Renal pelvis (tissue), 4 donors: Measurements from ENCODE around the gene NEU4. TPM values are rescaled to one million over a fixed set of nuclear protein-coding genes. Genes with fewer than 3 reads are reported as not detected.
A peak's percentile ranks its signal among the peaks of the same experiment; 100 is the strongest.

ENCODE experiments used
- DNase-seq: peaks from one replicate; pipeline ENCODE4 v3.0.0-alpha.2; 2013
- polyA plus RNA-seq, 3 donors: library from polyadenylated mRNA; unstranded; fragments of 120-200 nt; gene quantifications; one replicate each; pipeline ENCODE4 v1.2.1, GENCODE V29; 2013; ENCODE audit not compliant: insufficient read length in 3 of 3

NEU4 gene
- polyA plus RNA-seq, 3 donors, result 1.9 to 2.5 (median 2.5) TPM

DNA sequence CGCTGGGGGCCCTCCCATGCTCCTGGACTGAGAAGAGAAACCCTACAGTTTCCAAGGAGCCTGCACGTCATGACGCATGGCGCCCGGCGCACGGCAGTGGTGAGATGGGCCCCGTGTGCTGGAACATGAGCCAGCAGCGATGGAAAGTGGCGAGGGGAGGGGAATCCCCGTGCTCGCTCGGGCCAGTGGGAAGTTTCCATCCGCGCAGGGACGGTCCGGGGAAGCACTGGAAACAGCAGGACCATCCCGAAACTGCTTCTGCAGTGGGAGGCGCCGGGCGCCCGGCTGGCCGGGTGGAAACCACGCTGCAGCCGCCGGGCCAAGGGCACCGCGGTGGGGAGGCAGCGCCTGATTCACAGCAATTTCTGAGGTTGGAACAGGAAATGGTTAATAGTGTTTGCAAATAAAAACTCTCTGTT lies 54.6 kb downstream of the NEU4 start:
- no peak for DNase-seq

DNA sequence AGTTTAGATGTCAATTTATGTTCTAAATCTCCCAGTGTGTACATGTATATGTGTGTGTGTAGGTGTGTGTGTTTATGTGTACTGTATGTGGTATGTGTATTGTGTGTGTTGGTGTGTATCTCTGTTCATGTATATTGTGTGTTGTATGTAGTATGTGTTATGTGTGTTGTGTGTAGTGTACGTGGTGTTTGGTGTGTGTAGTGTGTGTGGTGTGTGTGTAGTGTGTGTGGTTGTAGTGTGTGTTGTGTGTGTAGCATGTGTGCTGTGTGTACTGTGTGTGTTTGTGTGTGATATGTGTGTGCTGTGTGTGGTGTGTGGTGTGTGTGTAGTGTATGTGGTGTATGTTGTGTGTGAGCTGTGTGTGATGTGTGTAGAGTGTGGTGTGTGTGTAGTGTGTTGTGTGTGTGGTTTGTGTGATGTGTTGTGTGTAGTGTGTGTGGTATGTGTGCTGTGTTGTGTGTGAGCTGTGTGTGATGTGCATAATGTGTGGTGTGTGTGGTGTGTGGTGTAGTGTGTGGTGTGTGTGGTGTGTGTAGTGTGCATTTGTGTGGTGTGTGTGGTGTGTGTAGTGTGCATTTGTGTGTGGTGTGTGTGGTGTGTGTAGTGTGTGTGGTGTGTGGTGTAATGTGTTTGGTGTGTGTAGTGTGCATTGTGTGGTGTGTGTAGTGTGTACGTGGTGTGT lies 55.3 kb downstream of the NEU4 start:
- no peak for DNase-seq

DNA sequence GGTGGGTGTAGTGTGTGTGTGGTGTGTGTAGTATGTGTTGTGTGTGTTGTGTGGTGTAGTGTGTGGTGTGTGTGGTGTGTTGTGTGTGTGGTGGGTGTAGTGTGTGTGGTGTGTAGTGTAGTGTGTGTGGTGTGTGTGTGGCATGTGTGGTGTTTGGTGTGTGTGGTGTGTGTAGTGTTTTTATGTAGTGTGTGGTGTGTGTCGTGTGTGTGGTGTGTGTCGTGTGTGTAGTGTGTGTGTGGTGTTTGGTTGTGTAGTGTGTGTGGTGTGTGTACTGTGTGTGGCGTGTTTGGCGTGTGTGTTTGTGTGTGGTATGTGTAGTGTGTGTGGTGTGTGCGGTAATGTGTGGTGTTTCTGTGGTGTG lies 55.8 kb downstream of the NEU4 start:
- no peak for DNase-seq

DNA sequence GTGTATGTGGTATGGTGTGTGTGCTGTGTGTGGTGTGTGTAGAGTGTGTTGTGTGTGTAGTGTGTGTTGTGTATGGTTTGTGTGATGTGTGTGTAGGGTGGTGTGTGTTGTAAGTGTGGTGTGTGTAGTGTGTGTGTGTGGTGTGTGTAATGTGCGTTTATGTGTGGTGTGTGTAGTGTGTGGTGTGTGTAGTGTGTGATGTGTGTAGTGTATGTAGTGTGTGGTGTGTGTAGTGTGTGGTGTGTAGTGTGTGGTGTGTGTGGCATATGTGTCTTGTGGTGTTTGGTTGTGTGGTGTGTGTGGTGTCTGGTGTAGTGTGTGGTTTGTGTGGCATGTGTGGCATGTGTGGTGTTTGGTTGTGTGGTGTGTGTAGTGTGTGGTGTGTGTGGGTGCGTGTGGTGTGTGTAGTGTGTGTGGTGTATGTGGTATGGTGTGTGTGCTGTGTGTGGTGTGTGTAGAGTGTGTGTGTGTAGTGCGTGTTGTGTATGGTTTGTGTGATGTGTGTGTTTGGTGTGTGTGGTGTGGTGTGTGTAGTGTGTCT lies 56.5 kb downstream of the NEU4 start:
- DNase-seq, result no peak

DNA sequence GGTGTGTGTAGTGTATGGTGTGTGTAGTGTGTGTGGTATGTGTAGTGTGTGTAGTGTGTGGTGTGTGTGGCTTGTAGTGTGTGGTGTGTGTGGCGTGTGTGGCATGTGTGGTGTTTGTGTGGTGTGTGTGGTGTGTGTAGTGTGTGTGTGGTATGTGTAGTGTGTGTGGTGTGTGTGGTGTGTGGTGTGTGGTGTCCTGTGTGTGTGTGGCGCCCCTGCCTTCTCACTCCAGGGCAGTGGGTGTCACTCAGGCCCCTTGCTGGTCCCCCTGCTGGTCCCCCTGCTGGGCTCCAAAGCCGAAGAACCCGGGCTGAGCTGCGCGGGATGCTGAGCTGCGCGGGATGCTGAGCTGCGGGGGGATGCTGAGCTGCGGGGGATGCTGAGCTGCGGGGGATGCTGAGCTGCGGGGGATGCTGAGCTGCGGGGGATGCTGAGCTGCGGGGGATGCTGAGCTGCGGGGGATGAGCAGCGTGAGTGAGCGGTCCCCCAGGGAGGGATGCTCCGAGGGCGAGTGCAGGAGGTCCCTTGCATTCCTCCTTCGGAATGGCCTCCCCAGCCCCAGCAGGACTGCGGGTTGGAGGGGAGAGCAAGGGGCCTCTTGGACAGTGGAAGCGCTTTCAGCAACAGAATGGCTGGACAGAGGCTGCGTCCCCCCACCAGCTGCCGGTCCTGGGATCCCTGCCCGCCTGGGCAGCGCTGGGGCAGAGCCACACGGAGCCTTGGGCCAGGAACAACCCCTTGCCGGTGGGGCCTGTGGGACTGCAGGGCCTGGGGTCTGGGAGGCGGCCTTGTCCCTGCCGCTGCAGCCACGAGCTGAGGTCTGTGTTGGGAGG lies 57.2 kb downstream of the NEU4 start:
- peak; percentile 60 for DNase-seq

Other genes with a start within 250 kb of the NEU4 start
- gene THAP4, start 172.0 kb upstream of the NEU4 start, polyA plus RNA-seq, result 10 to 100 TPM; 59.2 to 74.3 (median 68.4) TPM
- 100 to 1,000 TPM in 2 of 3 donors, 10 to 100 TPM in 1; 83.8 to 106 (median 103) TPM for gene ATG4B, start 171.5 kb upstream of the NEU4 start, polyA plus RNA-seq
- 10 to 100 TPM; 45.7 to 49.5 (median 47.5) TPM for gene DTYMK, start 122.4 kb upstream of the NEU4 start, polyA plus RNA-seq
- 10 to 100 TPM; 39.2 to 49.4 (median 49.4) TPM for gene ING5, start 107.2 kb upstream of the NEU4 start, polyA plus RNA-seq
- gene D2HGDH, start 74.6 kb upstream of the NEU4 start, polyA plus RNA-seq, result 10 to 100 TPM; 43.0 to 81.1 (median 62.5) TPM
- under 1 TPM; 0.43 to 0.88 (median 0.77) TPM for gene GAL3ST2, start 32.4 kb upstream of the NEU4 start, polyA plus RNA-seq
- under 1 TPM; 0.11 to 0.59 (median 0.21) TPM for gene PDCD1, start 49.7 kb downstream of the NEU4 start, polyA plus RNA-seq
- gene RTP5, start 60.5 kb downstream of the NEU4 start, polyA plus RNA-seq, result under 1 TPM in 1 of 3 donors, not detected in 2; 0.09 TPM